Adipocyte (in vitro differentiated cells): Measurements from ENCODE around the gene RAB20.

Experiments used
- DNase-seq: peaks from one replicate; pipeline ENCODE4 v3.0.0-alpha.2; 2015; ENCODE audit warnings: low read depth
- H3K27me3 ChIP-seq: replicated peaks from 2 replicates; pipeline ENCODE4 v1.7.0; 2013; ENCODE audit warnings: mild to moderate bottlenecking, low read length, moderate library complexity; ENCODE audit not compliant: control insufficient read depth, insufficient read depth
- H3K36me3 ChIP-seq: 2 replicates; pipeline ENCODE4 v1.7.0; 2013; ENCODE audit warnings: low read length, mild to moderate bottlenecking, moderate library complexity; ENCODE audit not compliant: control insufficient read depth, insufficient read depth, severe bottlenecking
- H3K4me1 ChIP-seq: 2 replicates; pipeline ENCODE4 v1.7.0; 2013; ENCODE audit warnings: mild to moderate bottlenecking, low read length, moderate library complexity; ENCODE audit not compliant: control insufficient read depth, insufficient read depth
- H3K4me3 ChIP-seq: 2 replicates; pipeline ENCODE4 v1.7.0; 2013; ENCODE audit warnings: mild to moderate bottlenecking, low read length, moderate library complexity
- H3K9ac ChIP-seq: 2 replicates; pipeline ENCODE4 v1.7.0; 2013; ENCODE audit warnings: mild to moderate bottlenecking, low read length, moderate library complexity
- H3K9me3 ChIP-seq: 2 replicates; pipeline ENCODE4 v1.7.0; 2013; ENCODE audit warnings: mild to moderate bottlenecking, low read length, moderate library complexity; ENCODE audit not compliant: control insufficient read depth

The RAB20 gene

DNA sequence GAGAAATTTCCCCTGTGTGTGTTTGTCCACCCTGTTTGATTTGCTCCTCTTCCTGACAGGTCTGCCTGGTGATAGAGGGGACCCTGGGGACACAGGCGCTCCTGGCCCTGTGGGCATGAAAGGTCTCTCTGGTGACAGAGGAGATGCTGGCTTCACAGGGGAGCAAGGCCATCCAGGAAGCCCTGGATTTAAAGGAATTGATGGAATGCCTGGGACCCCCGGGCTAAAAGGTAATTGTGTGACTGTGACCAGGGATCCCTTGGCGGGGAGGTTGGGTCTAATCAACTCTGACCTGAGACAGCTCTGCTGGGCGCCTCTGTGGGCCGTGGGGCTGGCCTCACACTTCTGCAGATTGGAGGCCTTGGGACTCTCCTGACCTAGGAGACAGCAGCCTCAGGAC lies 81.4 kb downstream of the RAB20 start:
- Histone ChIP-seq H3K36me3 (peaks cover 95% of the 10 kb centered on the region), H3K9me3 (no peaks in the 10 kb centered on the region), H3K4me3 (no peak overlapping the region), H3K4me1 (no peaks in the 10 kb centered on the region), H3K9ac (no peak overlapping the region), H3K27me3 (no peaks in the 10 kb centered on the region)
- DNase-seq: no peak

DNA sequence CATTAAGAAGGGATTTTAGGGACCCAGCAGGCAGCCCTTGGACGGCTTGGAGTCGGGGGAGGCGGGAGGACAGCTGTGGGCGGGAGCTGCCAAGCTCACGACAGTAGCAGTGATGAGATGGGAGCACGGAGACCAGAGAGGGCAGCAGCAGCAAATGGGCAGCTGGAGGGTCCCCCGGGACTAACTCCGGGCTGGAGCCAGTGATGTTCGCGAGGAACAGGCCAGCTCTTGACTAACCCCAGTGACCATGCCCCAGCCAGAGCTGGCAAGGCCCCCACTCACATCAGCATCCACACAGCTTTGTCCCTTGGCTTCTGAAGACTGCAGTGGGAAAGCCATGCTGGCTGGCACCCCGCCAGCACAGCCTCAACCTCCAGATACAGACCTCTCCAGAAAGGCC lies 81.9 kb downstream of the RAB20 start:
- no peak for DNase-seq
- Histone ChIP-seq H3K27me3 (no peaks in the 10 kb centered on the region), H3K9ac (no peak overlapping the region), H3K9me3 (no peaks in the 10 kb centered on the region), H3K4me3 (no peak overlapping the region), H3K4me1 (no peaks in the 10 kb centered on the region), H3K36me3 (peaks cover 97% of the 10 kb centered on the region)

DNA sequence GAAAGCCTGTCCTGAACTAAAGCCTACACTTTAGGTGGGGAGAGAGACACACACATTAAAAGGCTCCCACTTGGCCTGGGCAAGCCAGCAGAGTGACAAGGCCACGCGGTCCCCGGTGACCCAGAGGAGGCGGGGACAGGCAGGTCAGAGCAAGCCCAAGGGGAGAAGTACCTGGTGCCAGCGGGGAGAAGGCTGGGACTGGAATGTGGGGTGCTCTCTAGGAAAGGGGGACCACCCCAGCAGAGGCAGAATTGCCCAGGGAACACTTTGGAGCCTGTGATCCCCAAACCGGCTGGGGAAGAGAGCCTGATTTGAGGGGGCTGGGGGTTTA lies 82.3 kb downstream of the RAB20 start:
- H3K9me3 ChIP-seq: no peaks in the 10 kb centered on the region

DNA sequence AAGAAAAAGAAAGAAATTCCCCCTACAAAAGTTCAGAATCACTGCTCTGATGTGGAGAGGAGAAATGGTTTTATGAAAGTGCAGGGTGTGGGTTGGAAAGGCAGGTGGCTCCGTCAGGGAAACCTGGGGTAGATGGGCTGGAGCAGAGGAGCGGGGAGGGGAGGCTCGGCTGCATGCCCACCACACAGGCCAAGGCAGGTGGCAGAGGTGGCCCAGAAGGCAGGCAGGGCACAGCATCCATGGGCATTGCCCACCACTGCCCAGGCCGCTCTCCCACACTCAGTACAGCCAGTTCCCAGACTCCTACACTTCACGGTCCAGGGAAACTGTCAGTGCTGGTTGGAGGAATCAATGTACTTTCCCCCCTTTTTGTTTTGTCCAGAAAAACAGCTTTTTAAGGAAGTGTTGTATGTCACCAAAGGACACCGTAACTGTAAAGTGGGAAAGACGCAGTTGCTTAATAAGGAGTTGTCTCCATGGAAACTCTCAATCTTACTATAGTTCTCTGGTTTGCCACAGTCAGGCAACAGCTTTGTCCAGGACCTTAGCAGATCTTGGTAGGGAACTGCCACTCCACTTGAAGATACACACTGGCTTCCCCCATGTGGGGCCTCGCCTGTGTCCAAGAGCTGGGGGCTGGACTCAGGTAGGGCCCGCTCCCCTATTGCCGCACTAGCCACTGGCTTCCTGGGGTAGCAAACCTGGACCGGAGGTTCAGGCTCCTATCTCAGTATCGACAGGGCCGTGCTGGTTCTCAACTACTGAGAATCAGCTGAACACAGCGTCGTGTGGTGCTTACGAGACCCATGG lies 82.9 kb downstream of the RAB20 start:
- no peaks in the 10 kb centered on the region for H3K4me1 ChIP-seq
- no peak overlapping the region for H3K4me3 ChIP-seq
- DNase-seq: no peak
- H3K9me3 ChIP-seq: no peaks in the 10 kb centered on the region
- H3K9ac ChIP-seq: no peak overlapping the region
- H3K36me3 ChIP-seq: peaks cover 97% of the 10 kb centered on the region
- no peaks in the 10 kb centered on the region for H3K27me3 ChIP-seq

More for the DNA sequence above, 82.3 kb downstream of the RAB20 start:
- Histone ChIP-seq H3K27me3 (no peaks in the 10 kb centered on the region), H3K9ac (no peak overlapping the region), H3K4me1 (no peaks in the 10 kb centered on the region), H3K4me3 (no peak overlapping the region), H3K36me3 (peaks cover 97% of the 10 kb centered on the region)
- no peak for DNase-seq

DNA sequence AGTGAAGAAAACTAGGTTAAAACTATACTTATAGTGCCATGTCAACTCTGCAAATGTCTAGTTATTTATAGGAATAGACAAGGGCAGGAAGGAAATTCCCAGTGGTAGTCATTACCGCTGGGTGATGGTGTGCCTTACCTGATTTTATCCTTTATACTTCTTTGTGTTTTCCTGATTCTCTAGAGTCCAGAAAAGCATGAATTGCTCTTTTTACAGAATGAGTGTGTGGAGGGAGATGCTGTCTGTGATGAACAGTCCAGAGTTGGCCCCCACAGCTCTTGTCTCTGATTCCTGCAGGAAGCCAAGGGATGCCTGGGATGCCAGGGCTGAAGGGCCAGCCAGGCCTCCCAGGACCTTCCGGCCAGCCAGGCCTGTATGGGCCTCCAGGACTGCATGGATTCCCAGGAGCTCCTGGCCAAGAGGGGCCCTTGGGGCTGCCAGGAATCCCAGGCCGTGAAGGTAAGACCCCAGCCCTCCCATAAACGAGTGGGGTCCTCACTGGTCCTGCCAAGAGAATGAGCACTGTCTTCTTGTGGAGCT lies 83.7 kb downstream of the RAB20 start:
- no peak overlapping the region for H3K4me3 ChIP-seq
- H3K36me3 ChIP-seq: peaks cover 97% of the 10 kb centered on the region
- no peak for DNase-seq
- no peak overlapping the region for H3K9ac ChIP-seq
- no peaks in the 10 kb centered on the region for H3K4me1 ChIP-seq
- no peaks in the 10 kb centered on the region for H3K9me3 ChIP-seq
- H3K27me3 ChIP-seq: no peaks in the 10 kb centered on the region

DNA sequence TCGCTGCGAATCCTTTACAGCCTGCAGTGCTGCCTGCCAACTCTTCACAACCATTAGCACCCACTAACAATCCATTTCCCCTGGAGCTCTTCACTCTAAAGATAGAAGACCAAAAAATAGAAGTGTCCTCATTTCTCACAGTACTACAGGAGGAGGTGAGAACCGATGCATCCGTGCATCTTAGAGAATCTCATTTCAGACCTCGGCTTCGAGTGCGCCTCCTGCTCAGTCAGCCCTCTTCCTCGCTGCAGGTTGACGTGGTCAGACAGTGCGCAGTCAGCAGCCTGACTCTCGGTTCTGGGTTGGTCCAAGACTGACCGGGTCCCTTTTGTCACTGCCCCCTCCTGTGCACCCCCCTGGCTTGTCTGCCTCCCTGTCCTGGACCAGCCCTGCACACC lies 85.3 kb downstream of the RAB20 start:
- no peak for DNase-seq
- Histone ChIP-seq H3K9me3 (no peaks in the 10 kb centered on the region), H3K27me3 (no peaks in the 10 kb centered on the region), H3K4me1 (no peaks in the 10 kb centered on the region), H3K4me3 (no peak overlapping the region), H3K36me3 (peaks cover 95% of the 10 kb centered on the region), H3K9ac (no peak overlapping the region)

DNA sequence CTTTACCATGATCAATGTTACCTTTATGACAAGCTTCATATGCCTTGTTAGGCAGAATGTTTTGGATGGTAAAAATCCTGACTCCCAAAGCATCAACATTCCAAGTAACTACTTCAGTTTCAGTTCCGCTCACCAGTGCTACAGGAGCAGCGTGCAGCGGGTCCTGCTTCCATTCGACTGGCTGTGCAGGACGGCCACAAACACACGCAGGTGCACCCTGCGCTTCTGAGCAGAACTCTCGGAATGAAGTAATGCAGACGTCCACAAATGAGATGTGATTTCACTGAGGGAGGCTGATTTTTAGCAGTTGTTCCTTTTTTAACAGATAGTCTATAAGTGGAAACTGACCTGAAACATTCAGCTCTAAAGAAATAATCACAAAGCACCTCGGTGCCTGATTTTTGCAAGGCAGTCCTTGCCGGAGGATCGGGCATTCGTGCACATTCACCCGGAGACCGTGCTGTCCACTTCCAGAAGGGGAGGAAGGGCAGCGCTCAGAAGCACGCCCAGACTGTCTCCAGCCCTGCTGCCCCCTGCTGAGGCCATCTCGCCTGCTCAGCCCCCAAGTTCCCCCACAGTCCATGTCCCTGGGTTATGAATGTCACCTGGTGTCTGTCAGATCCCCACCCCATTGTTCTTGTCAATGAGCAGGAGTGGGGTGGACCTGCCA lies 85.8 kb downstream of the RAB20 start:
- H3K9ac ChIP-seq: no peak overlapping the region
- H3K36me3 ChIP-seq: peaks cover 98% of the 10 kb centered on the region
- H3K27me3 ChIP-seq: no peaks in the 10 kb centered on the region
- H3K9me3 ChIP-seq: no peaks in the 10 kb centered on the region
- no peaks in the 10 kb centered on the region for H3K4me1 ChIP-seq
- H3K4me3 ChIP-seq: no peak overlapping the region
- no peak for DNase-seq

DNA sequence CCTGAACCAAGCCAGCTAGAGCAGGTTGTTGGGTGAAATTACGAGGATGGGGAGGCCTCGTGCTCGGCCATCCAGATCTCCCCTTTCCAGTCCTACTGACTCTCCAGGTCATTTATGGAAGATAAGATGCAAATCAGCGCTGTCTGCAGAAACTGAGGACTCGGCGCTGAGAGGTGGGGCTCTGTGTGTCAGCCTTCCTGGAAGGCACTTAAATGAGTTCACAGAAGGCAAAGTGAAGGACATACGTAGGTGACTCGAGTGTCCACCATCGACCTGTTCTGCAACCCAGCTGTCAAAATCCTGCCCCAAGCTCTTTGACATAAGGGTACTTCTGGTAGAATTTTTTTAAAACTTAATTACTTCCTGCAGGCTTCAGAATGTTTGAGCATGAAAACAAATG lies 86.4 kb downstream of the RAB20 start:
- Histone ChIP-seq H3K27me3 (no peaks in the 10 kb centered on the region), H3K9me3 (no peaks in the 10 kb centered on the region), H3K4me1 (no peaks in the 10 kb centered on the region), H3K9ac (no peak overlapping the region), H3K4me3 (no peak overlapping the region), H3K36me3 (peaks cover 98% of the 10 kb centered on the region)
- DNase-seq: no peak

DNA sequence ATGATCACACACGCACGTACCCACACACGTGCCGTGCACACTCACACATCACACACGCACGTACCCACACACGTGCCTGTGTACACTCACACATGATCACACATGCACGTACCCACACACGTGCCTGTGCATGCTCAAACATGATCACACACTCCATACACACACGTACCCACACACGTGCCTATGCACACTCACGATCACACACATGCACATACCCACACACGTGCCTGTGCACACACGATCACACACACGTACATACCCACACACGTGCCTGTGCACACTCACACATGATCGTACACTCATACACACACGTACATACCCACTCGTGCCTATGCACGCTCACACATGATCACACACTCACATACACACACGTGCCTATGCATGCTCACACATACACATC lies 86.8 kb downstream of the RAB20 start:
- Histone ChIP-seq H3K9ac (no peak overlapping the region), H3K4me1 (no peaks in the 10 kb centered on the region), H3K36me3 (peaks cover 97% of the 10 kb centered on the region), H3K27me3 (no peaks in the 10 kb centered on the region), H3K9me3 (no peaks in the 10 kb centered on the region), H3K4me3 (no peak overlapping the region)
- no peak for DNase-seq
